ENCODE measurements around the gene MAPK8IP3.

The MAPK8IP3 gene

DNA sequence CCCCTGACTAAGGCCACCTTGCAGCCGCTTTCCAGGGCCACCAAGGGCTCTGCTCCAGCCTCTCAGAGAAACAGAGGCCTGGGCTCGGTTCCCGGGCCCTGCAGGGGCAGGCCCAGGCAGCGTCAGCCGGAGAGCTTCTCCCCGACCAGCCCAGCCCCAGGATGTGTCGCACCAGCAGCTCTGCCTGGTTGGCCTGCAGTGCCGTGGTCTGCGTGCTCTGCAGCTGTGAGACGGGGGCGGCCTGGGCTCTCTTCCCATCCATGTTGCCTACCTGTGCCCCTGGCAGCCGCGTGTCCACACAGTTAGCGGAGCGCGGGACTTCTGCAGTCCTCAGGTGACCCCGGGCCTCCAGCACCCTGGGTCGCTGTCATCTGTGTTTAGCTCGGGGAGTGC is 82.7 kb downstream of the MAPK8IP3 start:
- Histone ChIP-seq H3K27ac (ENCODE audit: low read length) (no peak overlapping the region), H3K9me3 (ENCODE audit: control insufficient read depth, insufficient read depth, low read length) (no peaks in the 10 kb centered on the region), H3K4me3 (ENCODE audit: low read length) (no peak overlapping the region), H3K36me3 (ENCODE audit: control insufficient read depth, insufficient read depth, low read length) (peaks cover 31% of the 10 kb centered on the region), H3K4me1 (ENCODE audit: control insufficient read depth, insufficient read depth, low read length) (no peaks in the 10 kb centered on the region; the same call in 1 of the 2 replicates), H3K27me3 (ENCODE audit: control insufficient read depth, insufficient read depth, low read length) (no peaks in the 10 kb centered on the region)
- no CpG with 5 or more reads among the region's 19 CpGs for WGBS (ENCODE audit: insufficient coverage, insufficient read length)
- no peak for DNase-seq (ENCODE audit: low read depth, low spot score)

DNA sequence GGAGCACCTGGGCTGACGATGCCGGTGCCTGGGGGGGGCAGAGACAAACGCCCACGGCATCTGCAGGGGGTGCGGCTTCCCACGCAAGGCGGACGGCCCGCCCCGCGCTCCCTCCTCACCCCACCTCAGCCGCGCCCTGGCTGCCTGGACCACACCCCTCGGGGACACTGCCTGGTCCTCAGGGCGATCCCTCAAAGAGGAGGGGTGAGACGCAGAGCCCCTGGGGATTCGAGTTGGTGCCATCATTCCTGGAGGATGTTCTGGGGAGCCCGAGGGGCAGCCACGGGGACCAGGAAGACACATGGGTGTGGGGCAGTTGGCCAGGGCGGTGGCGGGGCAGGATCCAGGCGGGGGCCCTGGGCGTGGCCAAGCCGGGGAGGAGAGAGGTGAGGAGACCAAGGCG is 83.6 kb downstream of the MAPK8IP3 start:
- Histone ChIP-seq H3K4me3 (ENCODE audit: low read length) (no peak overlapping the region), H3K36me3 (ENCODE audit: control insufficient read depth, insufficient read depth, low read length) (peaks cover 31% of the 10 kb centered on the region), H3K27me3 (ENCODE audit: control insufficient read depth, insufficient read depth, low read length) (no peaks in the 10 kb centered on the region), H3K27ac (ENCODE audit: low read length) (no peak overlapping the region), H3K9me3 (ENCODE audit: control insufficient read depth, insufficient read depth, low read length) (no peaks in the 10 kb centered on the region), H3K4me1 (ENCODE audit: control insufficient read depth, insufficient read depth, low read length) (no peaks in the 10 kb centered on the region; the same call in 1 of the 2 replicates)
- WGBS (ENCODE audit: insufficient coverage, insufficient read length), result no CpG with 5 or more reads among the region's 25 CpGs
- DNase-seq (ENCODE audit: low read depth, low spot score), result no peak

DNA sequence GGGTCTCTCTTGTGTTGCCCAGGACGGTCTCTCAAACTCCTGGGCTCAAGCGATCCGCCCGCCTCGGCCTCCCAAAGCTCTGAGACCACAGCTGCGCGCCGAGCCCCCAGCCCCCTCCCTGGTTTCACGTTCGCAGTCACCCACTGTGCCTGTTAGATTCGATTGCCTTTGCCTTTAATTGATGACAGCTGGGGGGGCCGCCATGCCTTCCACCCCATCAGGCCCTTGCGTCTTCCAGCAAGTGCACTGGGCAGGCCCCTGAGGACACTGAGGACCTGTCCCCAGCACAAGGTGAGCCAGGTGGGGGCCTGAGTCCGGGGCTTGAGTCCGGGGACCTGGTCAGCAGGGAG is 84.2 kb downstream of the MAPK8IP3 start:
- H3K9me3 ChIP-seq (ENCODE audit: control insufficient read depth, insufficient read depth, low read length), result no peaks in the 10 kb centered on the region
- DNase-seq (ENCODE audit: low read depth, low spot score), result no peak
- H3K27ac ChIP-seq (ENCODE audit: low read length), result no peak overlapping the region
- H3K4me1 ChIP-seq (ENCODE audit: control insufficient read depth, insufficient read depth, low read length), result no peaks in the 10 kb centered on the region; the same call in 1 of the 2 replicates
- no peak overlapping the region for H3K4me3 ChIP-seq (ENCODE audit: low read length)
- peaks cover 27% of the 10 kb centered on the region for H3K36me3 ChIP-seq (ENCODE audit: control insufficient read depth, insufficient read depth, low read length)
- WGBS (ENCODE audit: insufficient coverage, insufficient read length), result no CpG with 5 or more reads among the region's 15 CpGs
- no peaks in the 10 kb centered on the region for H3K27me3 ChIP-seq (ENCODE audit: control insufficient read depth, insufficient read depth, low read length)

DNA sequence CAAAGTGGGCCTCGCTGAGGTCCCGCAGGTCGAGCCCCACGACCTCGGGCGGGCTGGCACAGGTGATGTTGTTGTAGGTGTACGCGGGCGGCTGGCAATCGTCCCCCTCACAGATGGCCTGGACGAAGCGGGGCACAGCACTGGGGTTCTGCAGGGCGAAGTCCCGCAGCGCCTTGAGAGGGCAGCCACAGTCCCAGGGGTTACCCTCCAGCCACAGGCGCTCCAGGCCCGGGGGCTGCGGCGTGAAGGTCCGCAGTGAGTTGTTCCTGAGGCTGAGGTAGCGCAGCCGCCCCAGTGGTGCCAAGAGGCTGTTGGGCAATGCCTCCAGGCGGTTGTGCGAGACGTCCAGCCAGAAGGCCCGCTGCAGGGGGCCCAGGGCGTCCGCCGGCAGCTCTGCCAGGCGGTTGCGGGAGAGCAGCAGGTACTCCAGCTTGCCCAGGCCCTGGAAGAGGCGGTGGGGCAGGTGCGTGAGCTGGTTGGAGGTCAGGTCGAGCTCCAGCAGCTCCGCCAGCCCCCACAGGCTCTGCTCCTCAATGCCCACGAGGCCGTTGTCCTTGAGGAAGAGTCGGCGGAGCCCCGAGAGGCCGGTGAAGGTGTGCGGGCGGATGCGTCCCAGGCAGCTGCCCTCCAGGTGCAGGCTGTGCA is 84.7 kb downstream of the MAPK8IP3 start:
- H3K27me3 ChIP-seq (ENCODE audit: control insufficient read depth, insufficient read depth, low read length), result no peaks in the 10 kb centered on the region
- H3K36me3 ChIP-seq (ENCODE audit: control insufficient read depth, insufficient read depth, low read length), result peaks cover 27% of the 10 kb centered on the region
- no peak for DNase-seq (ENCODE audit: low read depth, low spot score)
- H3K9me3 ChIP-seq (ENCODE audit: control insufficient read depth, insufficient read depth, low read length), result no peaks in the 10 kb centered on the region
- no CpG with 5 or more reads among the region's 44 CpGs for WGBS (ENCODE audit: insufficient coverage, insufficient read length)
- no peaks in the 10 kb centered on the region; the same call in 1 of the 2 replicates for H3K4me1 ChIP-seq (ENCODE audit: control insufficient read depth, insufficient read depth, low read length)
- no peak overlapping the region for H3K4me3 ChIP-seq (ENCODE audit: low read length)
- no peak overlapping the region for H3K27ac ChIP-seq (ENCODE audit: low read length)

DNA sequence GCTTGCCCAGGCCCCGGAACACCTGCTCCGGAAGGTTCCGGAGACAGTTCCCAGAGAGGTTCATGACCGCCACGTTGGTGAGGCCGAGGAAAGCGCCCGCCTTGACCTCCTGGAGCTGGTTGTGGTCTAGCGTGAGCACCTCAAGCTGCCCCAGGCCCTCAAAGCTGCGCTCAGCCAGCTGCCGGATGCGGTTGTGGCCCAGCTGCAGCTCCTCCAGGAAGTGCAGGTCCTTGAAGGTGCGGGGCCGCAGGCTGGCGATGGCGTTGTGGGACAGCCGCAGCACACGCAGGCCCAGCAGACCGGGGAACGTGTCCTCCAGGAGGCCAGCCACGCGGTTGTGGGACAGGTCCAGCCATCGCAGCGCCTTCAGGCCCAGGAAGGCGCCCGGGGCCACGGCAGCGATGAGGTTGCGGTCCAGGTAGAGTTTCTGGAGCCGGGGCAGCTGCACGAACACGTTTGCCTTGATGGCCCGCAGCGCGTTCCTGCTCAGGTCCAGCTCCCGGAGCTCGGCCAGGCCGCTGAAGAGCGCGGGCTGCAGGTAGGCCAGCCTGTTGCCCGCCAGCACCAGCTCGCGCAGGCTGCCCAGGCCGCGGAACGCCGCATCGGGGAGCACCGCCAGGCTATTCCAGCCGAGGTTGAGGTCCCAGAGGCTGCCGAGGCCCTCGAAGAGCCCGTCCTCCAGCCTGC is 85.4 kb downstream of the MAPK8IP3 start:
- no peak for DNase-seq (ENCODE audit: low read depth, low spot score)
- H3K27ac ChIP-seq (ENCODE audit: low read length), result no peak overlapping the region
- H3K36me3 ChIP-seq (ENCODE audit: control insufficient read depth, insufficient read depth, low read length), result peaks cover 24% of the 10 kb centered on the region
- H3K4me1 ChIP-seq (ENCODE audit: control insufficient read depth, insufficient read depth, low read length), result no peaks in the 10 kb centered on the region; the same call in 1 of the 2 replicates
- H3K4me3 ChIP-seq (ENCODE audit: low read length), result no peak overlapping the region
- WGBS (ENCODE audit: insufficient coverage, insufficient read length), result no CpG with 5 or more reads among the region's 53 CpGs
- no peaks in the 10 kb centered on the region for H3K9me3 ChIP-seq (ENCODE audit: control insufficient read depth, insufficient read depth, low read length)
- no peaks in the 10 kb centered on the region for H3K27me3 ChIP-seq (ENCODE audit: control insufficient read depth, insufficient read depth, low read length)

DNA sequence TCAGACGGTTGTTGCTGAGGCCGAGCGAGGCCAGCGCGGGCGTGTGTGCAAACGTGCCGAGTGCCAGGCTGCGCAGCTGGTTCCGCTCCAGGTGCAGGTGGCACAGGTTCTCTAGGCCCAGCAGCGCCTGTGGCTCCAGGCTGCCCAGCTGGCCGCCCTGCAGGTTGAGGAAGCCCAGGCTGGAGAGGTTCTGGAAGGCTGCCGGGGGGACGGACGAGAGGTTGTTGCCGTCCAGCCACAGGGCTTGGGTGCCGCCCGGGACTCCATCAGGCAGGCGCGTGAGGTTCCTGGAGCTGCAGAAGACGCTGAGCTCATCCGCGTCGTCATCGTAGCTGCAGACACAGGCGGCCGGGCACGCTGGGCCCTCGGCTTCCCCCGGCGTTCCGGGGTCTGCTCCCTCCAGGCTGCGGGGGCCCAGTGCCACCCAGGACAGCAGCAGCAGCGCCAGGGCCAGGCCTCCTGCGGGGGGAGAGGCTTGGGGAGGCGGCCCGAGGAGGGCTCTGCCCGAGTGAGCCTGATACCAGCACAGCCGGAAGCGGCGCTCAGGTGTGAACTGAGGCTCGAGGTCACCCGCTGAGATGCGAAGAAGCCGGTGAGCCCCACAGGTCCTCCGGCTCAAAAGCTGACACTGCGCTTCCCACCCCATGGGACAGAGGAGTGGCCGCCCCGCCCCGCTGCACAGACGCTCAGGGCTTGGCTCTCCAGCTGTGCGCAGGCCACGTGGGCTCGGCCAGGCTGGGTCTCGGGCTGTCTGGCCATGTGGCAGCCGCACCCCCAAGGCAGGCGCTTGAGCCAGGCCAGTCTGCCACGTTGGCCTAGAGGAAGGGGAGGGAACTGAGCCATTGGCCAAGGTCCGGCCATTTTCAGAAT is 86.2 kb downstream of the MAPK8IP3 start:
- H3K9me3 ChIP-seq (ENCODE audit: control insufficient read depth, insufficient read depth, low read length), result no peaks in the 10 kb centered on the region; the same call in 1 of the 2 replicates
- no peaks in the 10 kb centered on the region for H3K27me3 ChIP-seq (ENCODE audit: control insufficient read depth, insufficient read depth, low read length)
- H3K27ac ChIP-seq (ENCODE audit: low read length), result no peak overlapping the region
- no peak overlapping the region for H3K4me3 ChIP-seq (ENCODE audit: low read length)
- peaks cover 17% of the 10 kb centered on the region for H3K36me3 ChIP-seq (ENCODE audit: control insufficient read depth, insufficient read depth, low read length)
- no peaks in the 10 kb centered on the region; the same call in 1 of the 2 replicates for H3K4me1 ChIP-seq (ENCODE audit: control insufficient read depth, insufficient read depth, low read length)
- no peak for DNase-seq (ENCODE audit: low read depth, low spot score)
- WGBS (ENCODE audit: insufficient coverage, insufficient read length), result no CpG with 5 or more reads among the region's 59 CpGs

DNA sequence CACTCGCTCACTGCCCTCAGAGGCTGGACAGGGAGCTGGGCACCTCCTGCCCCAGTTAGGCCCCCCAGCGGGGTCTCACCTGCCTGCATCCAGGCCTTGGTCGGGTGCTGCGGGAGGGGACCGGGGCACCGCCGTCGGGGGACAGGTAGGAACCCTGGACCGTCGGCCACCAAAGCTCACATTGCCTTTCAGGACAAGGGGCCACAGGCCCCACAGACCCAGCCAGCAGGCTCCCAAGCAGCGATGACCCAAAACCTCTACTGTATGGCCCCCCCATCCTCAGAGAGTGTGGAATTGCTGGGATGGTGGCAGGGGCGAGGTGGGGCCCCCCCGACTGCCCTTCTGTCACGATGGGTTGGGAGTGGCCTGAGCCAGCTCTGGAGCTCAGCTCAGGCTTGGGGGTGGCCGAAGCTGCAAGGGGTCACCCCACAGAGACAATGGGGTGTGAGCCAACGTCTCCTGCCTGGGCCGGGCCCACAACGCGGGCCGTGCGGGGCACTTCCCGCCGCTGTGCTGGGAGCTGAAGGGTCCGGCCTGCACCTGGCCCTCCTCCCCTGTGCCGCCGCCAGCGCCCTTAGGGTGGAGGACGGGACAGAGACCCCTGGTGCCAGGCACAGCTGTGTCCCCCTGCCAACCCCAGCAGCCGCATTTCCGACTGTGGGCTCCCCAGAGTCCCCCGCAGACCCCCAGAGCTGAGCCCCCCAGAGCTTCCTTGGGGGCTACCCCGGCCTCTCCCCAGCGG is 87.0 kb downstream of the MAPK8IP3 start:
- H3K9me3 ChIP-seq (ENCODE audit: control insufficient read depth, insufficient read depth, low read length), result no peaks in the 10 kb centered on the region; the same call in 1 of the 2 replicates
- H3K4me1 ChIP-seq (ENCODE audit: control insufficient read depth, insufficient read depth, low read length), result no peaks in the 10 kb centered on the region; the same call in 1 of the 2 replicates
- H3K27ac ChIP-seq (ENCODE audit: low read length), result no peak overlapping the region
- DNase-seq (ENCODE audit: low read depth, low spot score), result no peak
- no CpG with 5 or more reads among the region's 33 CpGs for WGBS (ENCODE audit: insufficient coverage, insufficient read length)
- H3K36me3 ChIP-seq (ENCODE audit: control insufficient read depth, insufficient read depth, low read length), result peaks cover 14% of the 10 kb centered on the region
- no peaks in the 10 kb centered on the region for H3K27me3 ChIP-seq (ENCODE audit: control insufficient read depth, insufficient read depth, low read length)
- H3K4me3 ChIP-seq (ENCODE audit: low read length), result no peak overlapping the region

DNA sequence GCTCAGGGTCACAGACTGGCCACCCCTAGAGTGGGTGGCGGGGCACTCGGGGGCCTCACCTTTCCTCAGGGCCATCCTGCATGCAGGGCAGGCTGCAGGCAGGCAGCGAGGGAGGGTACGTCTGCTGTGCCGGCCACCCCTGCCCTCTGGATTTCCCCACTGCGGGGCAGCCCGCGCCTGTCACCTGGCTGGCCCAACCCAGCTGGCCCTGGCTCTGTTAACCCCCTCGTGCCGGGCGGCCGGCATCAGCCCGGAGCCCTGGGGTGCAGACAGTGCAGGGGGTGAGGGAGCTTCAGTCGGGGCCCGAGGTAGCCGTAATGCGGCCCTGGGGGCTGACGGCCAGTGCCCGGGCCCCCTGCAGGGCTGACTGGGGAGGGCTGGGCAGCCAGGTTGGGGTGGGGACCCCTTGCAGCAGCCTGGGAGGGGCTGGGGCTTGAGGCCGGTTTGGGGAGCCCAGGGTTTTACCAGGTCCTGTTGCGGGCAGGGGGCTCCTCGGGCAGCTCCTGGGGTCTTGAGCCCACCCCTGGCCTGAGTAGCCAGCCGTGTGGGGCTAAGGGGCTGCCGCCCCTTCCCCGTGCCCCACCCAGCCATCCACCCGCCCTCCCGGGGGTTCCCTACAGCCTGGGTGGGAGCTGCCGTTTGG is 87.7 kb downstream of the MAPK8IP3 start, which contains the start of gene IGFALS:
Gene IGFALS, minus strand, starts transcription at position 128 of the 643 bp plus-strand sequence. Its CDS starts 53 bp downstream, at position 75.
- peaks cover 7% of the 10 kb centered on the region for H3K36me3 ChIP-seq (ENCODE audit: control insufficient read depth, insufficient read depth, low read length)
- no CpG with 5 or more reads among the region's 28 CpGs for WGBS (ENCODE audit: insufficient coverage, insufficient read length)

DNA sequence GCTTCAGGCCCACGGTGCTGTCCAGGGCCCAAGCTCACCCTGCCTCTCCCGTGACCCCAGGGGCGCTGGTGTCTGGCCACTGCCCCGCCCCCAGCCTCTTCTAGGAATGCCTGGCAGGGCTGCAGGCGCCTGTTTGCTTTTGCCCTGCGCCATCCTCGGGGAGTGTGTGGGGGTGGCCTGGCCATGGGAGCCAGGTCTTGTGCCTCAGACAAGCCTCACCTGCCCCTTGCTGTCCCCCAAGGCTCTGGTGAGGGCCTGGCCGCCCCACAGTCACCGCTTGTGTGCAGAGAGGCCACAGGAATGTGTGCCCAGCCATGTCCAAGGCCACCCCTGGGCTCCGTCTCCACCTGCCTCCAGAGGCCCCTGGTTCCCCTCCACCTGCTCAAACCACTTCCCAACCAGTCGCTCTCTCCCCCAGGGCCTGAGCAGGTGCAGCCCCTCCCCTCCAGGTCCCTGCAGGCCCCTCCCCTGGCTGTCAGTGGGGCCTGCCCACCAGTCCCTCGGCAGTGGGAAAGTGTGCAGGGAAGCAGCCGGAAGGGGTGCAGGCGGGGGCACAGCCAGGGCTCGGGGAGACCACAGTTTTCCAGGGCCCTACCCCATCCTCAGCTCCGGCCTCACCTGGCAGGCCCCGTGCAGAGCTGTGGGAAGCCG is 88.4 kb downstream of the MAPK8IP3 start:
- H3K36me3 ChIP-seq (ENCODE audit: control insufficient read depth, insufficient read depth, low read length), result peaks cover 3% of the 10 kb centered on the region
- no CpG with 5 or more reads among the region's 18 CpGs for WGBS (ENCODE audit: insufficient coverage, insufficient read length)

More for the DNA sequence above, 87.7 kb downstream of the MAPK8IP3 start, which contains the start of gene IGFALS:
- Histone ChIP-seq H3K4me3 (ENCODE audit: low read length) (no peak within 1 kb of the TSS), H3K27me3 (ENCODE audit: control insufficient read depth, insufficient read depth, low read length) (no peaks in the 10 kb centered on the region), H3K4me1 (ENCODE audit: control insufficient read depth, insufficient read depth, low read length) (no peaks in the 10 kb centered on the region; the same call in 1 of the 2 replicates), H3K27ac (ENCODE audit: low read length) (no peak within 1 kb of the TSS), H3K9me3 (ENCODE audit: control insufficient read depth, insufficient read depth, low read length) (peaks cover 1% of the 10 kb centered on the region)
- DNase-seq (ENCODE audit: low read depth, low spot score), result no peak

More for the DNA sequence above, 88.4 kb downstream of the MAPK8IP3 start:
- DNase-seq (ENCODE audit: low read depth, low spot score), result no peak
- no peak overlapping the region for H3K4me3 ChIP-seq (ENCODE audit: low read length)
- peaks cover 3% of the 10 kb centered on the region for H3K9me3 ChIP-seq (ENCODE audit: control insufficient read depth, insufficient read depth, low read length)
- no peaks in the 10 kb centered on the region for H3K27me3 ChIP-seq (ENCODE audit: control insufficient read depth, insufficient read depth, low read length)
- no peak overlapping the region for H3K27ac ChIP-seq (ENCODE audit: low read length)
- no peaks in the 10 kb centered on the region; the same call in 1 of the 2 replicates for H3K4me1 ChIP-seq (ENCODE audit: control insufficient read depth, insufficient read depth, low read length)
